Tibial nerve (tissue), 4 donors: Measurements from ENCODE around the gene PRKCD. TPM values are rescaled to one million over a fixed set of nuclear protein-coding genes. Genes with fewer than 3 reads are reported as not detected.
A peak's percentile ranks its signal among the peaks of the same experiment; 100 is the strongest.

Experiments
- DNase-seq, 2 donors: peaks; one replicate each; pipeline ENCODE4 v3.0.0-alpha.2; 2019; ENCODE audit warnings: low spot score in 2 of 2
- H3K27ac ChIP-seq, 4 donors: fragments of 200-600 bp; sonication (generic) in 3 of 4; one replicate each; pipeline ENCODE4 v1.5.1; 2017 to 2019; ENCODE audit warnings: mild to moderate bottlenecking in 1 of 4
- H3K27me3 ChIP-seq, 2 donors: fragments of 200-600 bp; sonication (generic) in 1 of 2; one replicate each; pipeline versions ENCODE4 v1.5.1 to v1.6.0; 2017 to 2019
- H3K36me3 ChIP-seq, 3 donors: fragments of 200-600 bp; sonication (generic); one replicate each; pipeline ENCODE4 v1.5.1; 2018 to 2019
- H3K4me1 ChIP-seq, 4 donors: fragments of 200-600 bp; sonication (generic) in 3 of 4; one replicate each; pipeline ENCODE4 v1.5.1; 2017 to 2019
- H3K4me3 ChIP-seq, 4 donors: fragments of 200-600 bp; sonication (generic) in 3 of 4; one replicate each; pipeline ENCODE4 v1.5.1; 2017 to 2019; ENCODE audit warnings: mild to moderate bottlenecking in 1 of 4, moderate library complexity in 1 of 4
- H3K9me3 ChIP-seq, 4 donors: fragments of 200-600 bp; sonication (generic) in 3 of 4; one replicate each; pipeline ENCODE4 v1.5.1; 2017 to 2019
- EP300 ChIP-seq, 2 donors: sonication (generic); formaldehyde crosslinking; IDR thresholded peaks; one replicate each; pipeline ENCODE4 v1.6.1; 2017; ENCODE audit warnings: antibody characterized with exemption in 2 of 2, mild to moderate bottlenecking in 1 of 2
- POLR2A ChIP-seq, 2 donors: fragments of 450-650 bp; IDR thresholded peaks; one replicate each; pipeline ENCODE4 v1.6.1; 2017; ENCODE audit warnings: antibody characterized with exemption in 2 of 2, mild to moderate bottlenecking in 2 of 2, moderate library complexity in 2 of 2
- WGBS, 2 donors: methylation state at CpG; one replicate each; pipeline ENCODE4 v1.1.5; 2018; 5-methylcytosine and 5-hydroxymethylcytosine counted together
- total RNA-seq, 4 donors: library from RNA; depleted of rRNA; stranded (reverse); fragments of >200 nt; gene quantifications; one replicate each; pipeline ENCODE4 v1.1.0, GENCODE V29; 2016
- TF ChIP-seq, protein P1 (sequence below), 5 experiments: fragments of 200-600 bp in 3 of 5; fragments of 450-650 bp in 2 of 5; sonication (generic) in 3 of 5; IDR thresholded peaks; one replicate each; pipeline ENCODE4 v1.5.1; 2016 to 2019; ENCODE audit warnings: antibody characterized with exemption in 5 of 5, mild to moderate bottlenecking in 3 of 5, moderate library complexity in 2 of 5

Gene PRKCD
- total RNA-seq, 4 donors from 2014 or later: 13.5 to 30.6 (median 19.9) TPM

DNA sequence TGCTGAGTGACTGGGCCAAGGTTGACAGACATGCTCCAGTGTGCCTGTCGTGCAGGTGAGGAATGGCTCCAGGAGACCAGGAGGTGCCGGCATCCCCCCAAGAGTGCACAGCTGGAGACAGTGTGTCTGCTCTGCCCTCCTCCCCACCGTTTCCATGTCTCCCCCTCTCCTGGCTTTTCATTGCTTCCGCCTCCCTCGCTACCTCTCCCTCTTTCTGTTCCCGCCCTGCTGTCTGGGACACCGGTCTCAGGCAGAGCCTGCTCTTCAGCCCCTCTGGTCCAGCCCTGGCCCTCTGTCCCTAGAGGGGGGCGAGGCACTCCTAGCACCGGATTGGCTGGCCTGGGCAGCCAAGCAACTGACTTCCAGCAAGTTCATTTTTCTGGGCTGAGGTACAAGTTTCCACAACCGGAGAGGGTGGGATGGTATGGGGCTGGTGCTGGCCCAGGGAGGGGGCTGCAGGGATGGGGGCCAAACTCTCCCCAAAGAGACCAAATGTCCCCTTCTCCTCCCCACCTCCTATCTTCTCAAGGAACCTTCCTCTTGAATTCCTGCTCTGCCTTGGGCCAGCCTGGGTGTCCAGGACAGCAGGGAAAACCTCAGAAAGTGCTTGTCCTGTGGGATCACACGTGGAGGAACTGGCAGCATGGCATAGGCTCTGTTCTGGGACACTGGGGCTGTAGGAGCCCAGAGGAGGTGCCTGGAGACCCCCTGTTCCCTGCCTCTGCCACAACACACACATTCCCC, 32.6 kb downstream of the PRKCD start:
- no peak for DNase-seq
- Histone ChIP-seq H3K36me3 (peaks cover 0 to 48% (median 12%) of the 10 kb centered on the region in 3 donors), H3K4me1 (peaks cover 0 to 33% (median 5%) of the 10 kb centered on the region in 4 donors), H3K27me3 (no peaks in the 10 kb centered on the region), H3K27ac (peak overlapping the region in 2 of 4 donors; percentile 39 to 51), H3K9me3 (no peaks in the 10 kb centered on the region), H3K4me3 (no peak overlapping the region)
- TF ChIP-seq, protein P1, sequence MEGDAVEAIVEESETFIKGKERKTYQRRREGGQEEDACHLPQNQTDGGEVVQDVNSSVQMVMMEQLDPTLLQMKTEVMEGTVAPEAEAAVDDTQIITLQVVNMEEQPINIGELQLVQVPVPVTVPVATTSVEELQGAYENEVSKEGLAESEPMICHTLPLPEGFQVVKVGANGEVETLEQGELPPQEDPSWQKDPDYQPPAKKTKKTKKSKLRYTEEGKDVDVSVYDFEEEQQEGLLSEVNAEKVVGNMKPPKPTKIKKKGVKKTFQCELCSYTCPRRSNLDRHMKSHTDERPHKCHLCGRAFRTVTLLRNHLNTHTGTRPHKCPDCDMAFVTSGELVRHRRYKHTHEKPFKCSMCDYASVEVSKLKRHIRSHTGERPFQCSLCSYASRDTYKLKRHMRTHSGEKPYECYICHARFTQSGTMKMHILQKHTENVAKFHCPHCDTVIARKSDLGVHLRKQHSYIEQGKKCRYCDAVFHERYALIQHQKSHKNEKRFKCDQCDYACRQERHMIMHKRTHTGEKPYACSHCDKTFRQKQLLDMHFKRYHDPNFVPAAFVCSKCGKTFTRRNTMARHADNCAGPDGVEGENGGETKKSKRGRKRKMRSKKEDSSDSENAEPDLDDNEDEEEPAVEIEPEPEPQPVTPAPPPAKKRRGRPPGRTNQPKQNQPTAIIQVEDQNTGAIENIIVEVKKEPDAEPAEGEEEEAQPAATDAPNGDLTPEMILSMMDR (IDR thresholded peaks at IDR 0.05): no peak
- TF ChIP-seq POLR2A (IDR thresholded peaks at IDR 0.05): no peak
- TF ChIP-seq EP300 (IDR thresholded peaks at IDR 0.05): no peak
- 46 to 49% methylated on average over 11 of the region's 11 CpGs for whole genome bisulfite sequencing, 2 donors

DNA sequence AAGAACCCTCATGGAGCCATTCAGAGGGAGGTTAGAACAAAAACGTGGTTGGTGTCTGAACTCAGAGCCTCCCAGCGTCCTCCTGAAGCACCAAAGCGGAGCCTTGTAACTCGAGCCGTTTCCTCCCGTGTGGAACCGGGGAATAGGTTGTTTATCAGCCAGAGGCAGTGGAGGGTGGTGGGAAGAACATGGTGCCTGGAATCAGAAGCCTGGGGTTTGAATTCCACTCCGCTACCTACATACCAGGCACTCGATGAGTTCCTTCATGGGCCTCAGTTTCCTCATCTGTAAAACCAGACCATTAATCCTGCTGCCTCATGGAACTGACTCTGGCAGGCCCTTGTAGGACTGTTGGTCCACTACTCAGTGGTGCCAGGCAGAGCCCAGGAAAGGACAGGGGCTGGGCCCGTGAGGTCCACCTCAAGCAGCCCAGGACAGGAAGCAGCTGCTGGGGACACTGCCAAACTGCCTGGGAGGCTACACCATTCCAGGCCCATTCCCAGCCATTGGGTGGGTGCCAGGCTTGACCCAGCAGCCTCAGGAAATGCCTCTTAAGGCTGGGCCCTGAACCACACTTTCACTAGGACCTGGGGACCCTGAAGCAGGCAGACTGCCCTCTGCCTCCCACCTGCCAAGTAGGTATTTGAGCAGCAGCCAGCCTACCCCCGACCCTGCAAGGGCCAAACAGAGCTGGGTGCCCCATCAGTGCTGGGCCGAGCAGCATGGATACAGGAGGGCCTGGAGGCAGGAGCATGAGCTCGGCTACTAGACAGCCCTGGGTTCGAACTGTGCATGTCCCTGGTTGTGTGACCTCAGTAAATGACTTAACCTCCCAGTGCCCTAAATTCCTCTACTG, 33.4 kb downstream of the PRKCD start:
- no peak for DNase-seq
- Histone ChIP-seq H3K27me3 (no peaks in the 10 kb centered on the region), H3K36me3 (peaks cover 0 to 40% (median 9%) of the 10 kb centered on the region in 3 donors), H3K4me1 (peaks cover 0 to 33% (median 5%) of the 10 kb centered on the region in 4 donors), H3K4me3 (no peak overlapping the region), H3K9me3 (no peaks in the 10 kb centered on the region), H3K27ac (peak overlapping the region in 2 of 4 donors; percentile 39 to 51)
- no peak for TF ChIP-seq EP300 (IDR thresholded peaks at IDR 0.05)
- TF ChIP-seq, protein P1 (IDR thresholded peaks at IDR 0.05): no peak
- TF ChIP-seq POLR2A (IDR thresholded peaks at IDR 0.05): no peak
- WGBS, 2 donors: 49 to 61% methylated on average over 9 to 14 of the region's 14 CpGs

DNA sequence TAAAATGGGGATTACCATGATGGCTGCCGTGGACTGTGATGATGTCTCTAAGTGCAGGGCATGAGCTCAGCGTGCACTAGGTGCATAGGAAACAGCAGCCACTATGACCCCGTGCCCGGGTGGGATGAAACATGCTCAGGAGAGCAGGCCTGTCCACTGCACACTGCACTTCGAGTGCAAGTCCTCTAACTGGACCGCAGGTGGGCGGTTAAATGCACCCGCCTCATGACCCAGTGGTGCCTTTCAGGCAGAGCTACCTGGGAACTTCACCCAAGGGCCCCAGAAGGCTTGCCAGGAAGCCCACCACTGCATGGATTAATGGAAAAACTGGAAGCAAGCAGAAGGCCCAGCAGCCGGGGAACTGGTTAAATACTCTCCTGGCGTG, 34.0 kb downstream of the PRKCD start:
- no peaks in the 10 kb centered on the region for H3K9me3 ChIP-seq
- H3K36me3 ChIP-seq: peaks cover 0 to 34% (median 2%) of the 10 kb centered on the region in 3 donors
- WGBS, 2 donors: 81 to 85% methylated on average over 3 to 10 of the region's 10 CpGs
- H3K27ac ChIP-seq: no peak overlapping the region
- no peak overlapping the region for H3K4me3 ChIP-seq
- DNase-seq: no peak
- TF ChIP-seq POLR2A (IDR thresholded peaks at IDR 0.05): no peak
- TF ChIP-seq, protein P1 (IDR thresholded peaks at IDR 0.05): no peak
- no peaks in the 10 kb centered on the region for H3K27me3 ChIP-seq
- H3K4me1 ChIP-seq: peaks cover 0 to 33% (median 5%) of the 10 kb centered on the region in 4 donors

DNA sequence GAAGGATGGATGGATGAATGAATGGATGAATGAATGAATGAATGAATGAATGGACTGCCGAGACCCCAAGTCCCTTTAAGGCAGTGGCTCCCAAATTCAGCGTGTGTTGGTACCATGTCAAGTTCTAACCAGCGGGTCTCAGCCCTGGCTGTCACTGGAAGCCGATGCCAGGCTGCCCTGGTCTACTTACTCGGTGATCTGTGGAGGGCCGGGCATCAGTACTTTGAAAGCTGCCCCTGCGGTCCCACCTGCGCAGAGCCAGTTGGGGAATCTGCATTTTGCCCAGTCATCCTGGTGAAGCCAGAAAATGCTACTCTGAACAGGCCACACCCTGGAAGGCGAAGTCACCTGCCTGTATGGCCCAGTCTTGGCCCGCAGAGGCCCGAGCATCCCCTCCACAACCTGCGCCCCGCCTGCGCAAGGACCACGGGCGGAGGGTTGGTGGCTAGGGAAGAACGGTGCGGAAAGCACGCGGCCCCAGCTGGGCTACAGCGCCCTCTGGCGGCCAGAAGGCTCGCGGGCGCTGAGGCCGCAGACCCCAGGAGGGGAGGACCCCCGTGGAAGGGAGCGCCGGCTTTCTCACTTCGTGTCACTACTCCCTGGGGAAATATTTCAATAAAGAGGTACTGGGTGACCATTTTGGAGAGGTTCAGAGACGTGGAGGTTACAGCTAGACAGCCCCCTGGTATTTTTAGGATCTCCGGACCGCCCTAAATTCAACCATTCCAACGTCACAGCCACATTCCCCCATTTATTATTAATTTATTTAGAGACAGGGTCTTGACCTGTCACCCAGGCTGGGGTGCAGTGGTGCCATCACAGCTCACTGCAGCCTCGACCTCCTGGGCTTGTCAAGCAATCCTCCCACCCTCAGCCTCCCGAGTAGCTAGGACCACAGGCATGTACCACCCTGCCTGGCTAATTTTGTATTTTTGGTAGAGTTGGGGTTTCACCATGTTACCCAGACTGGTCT, 34.9 kb downstream of the PRKCD start:
- H3K9me3 ChIP-seq: no peaks in the 10 kb centered on the region
- no peak overlapping the region for H3K4me3 ChIP-seq
- H3K27ac ChIP-seq: no peak overlapping the region
- TF ChIP-seq, protein P1 (IDR thresholded peaks at IDR 0.05): peak; percentile 98 to 100 (median 99)
- no peak for TF ChIP-seq POLR2A (IDR thresholded peaks at IDR 0.05)
- DNase-seq: peak in 1 of 2 donors; percentile 33
- 25 to 35% methylated on average over 26 to 34 of the region's 36 CpGs for WGBS, 2 donors
- no peaks in the 10 kb centered on the region for H3K27me3 ChIP-seq
- H3K36me3 ChIP-seq: peaks cover 0 to 26% (median 0%) of the 10 kb centered on the region in 3 donors
- H3K4me1 ChIP-seq: peaks cover 0 to 33% (median 5%) of the 10 kb centered on the region in 4 donors
